ENCODE data around the gene TARBP1. TPM values are rescaled to one million over a fixed set of nuclear protein-coding genes. Genes with fewer than 3 reads are reported as not detected.

The TARBP1 gene
- total and polyA plus RNA-seq, 2 of the 8 experiments (the other 6 are each of a cell fraction or from before 2014, with no cell fraction given): 21.9 to 32.3 TPM

GRCh38 chr1:234406871-234407270 is 72.1 kb downstream of the TARBP1 start (continued):
- no peak for TF ChIP-seq CHD7 (IDR thresholded peaks at IDR 0.05; ENCODE audit: insufficient replicate concordance, low read length)
- no peak for TF ChIP-seq CBX5 (IDR thresholded peaks at IDR 0.05; ENCODE audit: low read depth, low read length)
- TF ChIP-seq JUND (IDR thresholded peaks at IDR 0.05; ENCODE audit: low read length): no peak
- TF ChIP-seq GTF2F1 (IDR thresholded peaks at IDR 0.05; ENCODE audit: borderline replicate concordance, low read depth, low read length): no peak
- no peak for TF ChIP-seq TAF1 (IDR thresholded peaks at IDR 0.05; ENCODE audit: low read depth, low read length)
- TF ChIP-seq KDM4A (IDR thresholded peaks at IDR 0.05; ENCODE audit: low read depth, low read length, severe bottlenecking): no peak
- no peak for TF ChIP-seq SIRT6 (IDR thresholded peaks at IDR 0.05; ENCODE audit: low read length)
